ENCODE measurements around the gene CFLAR. TPM values are rescaled to one million over a fixed set of nuclear protein-coding genes. Genes with fewer than 3 reads are reported as not detected.

Gene CFLAR
- total RNA-seq (5.0 and 13.5 TPM in 2 replicates), polyA plus RNA-seq (5.1 and 14.2 TPM in 2 replicates)

GRCh38 chr2:201116115-201116958 lies at the start of gene CFLAR:
Gene CFLAR (plus strand): TSS chr2:201116164. CDS start chr2:201129866, 13,702 bp downstream.
- peak in 1 of 2 donors; percentile 75 for DNase-seq (ENCODE audit: low read depth in 1 of 2, low spot score in 1 of 2)
- Histone ChIP-seq H3K4me1 (ENCODE audit: low read depth) (no peaks in the 10 kb centered on the region), H3K27me3 (no peaks in the 10 kb centered on the region), H3K9me3 (ENCODE audit: low read depth) (no peaks in the 10 kb centered on the region), H3K36me3 (no peaks in the 10 kb centered on the region), H3K27ac (no peak within 1 kb of the TSS), H3K4me3 (peak within 1 kb of the TSS; percentile 29)
- TF ChIP-seq, protein P1, sequence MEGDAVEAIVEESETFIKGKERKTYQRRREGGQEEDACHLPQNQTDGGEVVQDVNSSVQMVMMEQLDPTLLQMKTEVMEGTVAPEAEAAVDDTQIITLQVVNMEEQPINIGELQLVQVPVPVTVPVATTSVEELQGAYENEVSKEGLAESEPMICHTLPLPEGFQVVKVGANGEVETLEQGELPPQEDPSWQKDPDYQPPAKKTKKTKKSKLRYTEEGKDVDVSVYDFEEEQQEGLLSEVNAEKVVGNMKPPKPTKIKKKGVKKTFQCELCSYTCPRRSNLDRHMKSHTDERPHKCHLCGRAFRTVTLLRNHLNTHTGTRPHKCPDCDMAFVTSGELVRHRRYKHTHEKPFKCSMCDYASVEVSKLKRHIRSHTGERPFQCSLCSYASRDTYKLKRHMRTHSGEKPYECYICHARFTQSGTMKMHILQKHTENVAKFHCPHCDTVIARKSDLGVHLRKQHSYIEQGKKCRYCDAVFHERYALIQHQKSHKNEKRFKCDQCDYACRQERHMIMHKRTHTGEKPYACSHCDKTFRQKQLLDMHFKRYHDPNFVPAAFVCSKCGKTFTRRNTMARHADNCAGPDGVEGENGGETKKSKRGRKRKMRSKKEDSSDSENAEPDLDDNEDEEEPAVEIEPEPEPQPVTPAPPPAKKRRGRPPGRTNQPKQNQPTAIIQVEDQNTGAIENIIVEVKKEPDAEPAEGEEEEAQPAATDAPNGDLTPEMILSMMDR (IDR thresholded peaks at IDR 0.05; ENCODE audit: low read depth, low read length), result no peak

GRCh38 chr2:201070948-201071478 lies 45.0 kb upstream of the CFLAR start:
- H3K4me1 ChIP-seq (ENCODE audit: low read depth), result peaks cover 23% of the 10 kb centered on the region
- H3K27ac ChIP-seq, result peak overlapping the region; percentile 95
- H3K27me3 ChIP-seq, result no peaks in the 10 kb centered on the region
- peak overlapping the region; percentile 82 for H3K4me3 ChIP-seq
- H3K9me3 ChIP-seq (ENCODE audit: low read depth), result no peaks in the 10 kb centered on the region
- DNase-seq (ENCODE audit: low read depth in 1 of 2, low spot score in 1 of 2), result peak; percentile 2 to 12
- TF ChIP-seq, protein P1 (IDR thresholded peaks at IDR 0.05; ENCODE audit: low read depth, low read length), result no peak
- no peaks in the 10 kb centered on the region for H3K36me3 ChIP-seq

GRCh38 chr2:201071479-201072200 lies 44.3 kb upstream of the CFLAR start, which contains the start of the genes HYCC2 and NDUFB3:
Gene HYCC2 (minus strand): TSS chr2:201071671. CDS start chr2:201024009, 47,662 bp downstream.
Gene NDUFB3 (plus strand): TSS chr2:201072001. CDS start chr2:201078883, 6,882 bp downstream.
- Histone ChIP-seq H3K4me1 (ENCODE audit: low read depth) (peaks cover 23% of the 10 kb centered on the region), H3K36me3 (no peaks in the 10 kb centered on the region), H3K27me3 (no peaks in the 10 kb centered on the region), H3K9me3 (ENCODE audit: low read depth) (no peaks in the 10 kb centered on the region), H3K27ac (peak within 1 kb of the TSS; percentile 95), H3K4me3 (peak within 1 kb of the TSS; percentile 82)
- DNase-seq (ENCODE audit: low read depth in 1 of 2, low spot score in 1 of 2), result peak; percentile 94 to 95
- TF ChIP-seq, protein P1 (IDR thresholded peaks at IDR 0.05; ENCODE audit: low read depth, low read length), result peak; percentile 16

DNA sequence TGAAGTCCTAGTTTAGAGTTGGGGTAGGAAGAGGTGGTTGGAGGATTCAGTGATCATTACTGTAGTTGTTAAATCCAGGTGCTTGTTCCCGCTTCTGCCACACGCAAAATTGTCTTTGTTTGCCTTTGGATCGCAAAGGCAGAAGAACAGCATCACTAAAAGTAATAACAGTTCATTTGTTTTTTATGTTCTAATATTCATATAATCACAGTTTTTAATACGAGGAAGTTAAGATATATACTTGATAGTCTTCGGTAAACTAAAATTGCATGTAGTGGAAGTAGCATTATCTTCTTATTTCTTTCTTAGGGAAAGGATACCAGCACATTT lies 43.8 kb upstream of the CFLAR start:
- TF ChIP-seq, protein P1 (IDR thresholded peaks at IDR 0.05; ENCODE audit: low read depth, low read length), result no peak
- no peaks in the 10 kb centered on the region for H3K9me3 ChIP-seq (ENCODE audit: low read depth)
- H3K27ac ChIP-seq, result peak overlapping the region; percentile 95
- DNase-seq (ENCODE audit: low read depth in 1 of 2, low spot score in 1 of 2), result no peak
- no peaks in the 10 kb centered on the region for H3K36me3 ChIP-seq
- no peaks in the 10 kb centered on the region for H3K27me3 ChIP-seq
- H3K4me1 ChIP-seq (ENCODE audit: low read depth), result peaks cover 23% of the 10 kb centered on the region
- H3K4me3 ChIP-seq, result peak overlapping the region; percentile 82

DNA sequence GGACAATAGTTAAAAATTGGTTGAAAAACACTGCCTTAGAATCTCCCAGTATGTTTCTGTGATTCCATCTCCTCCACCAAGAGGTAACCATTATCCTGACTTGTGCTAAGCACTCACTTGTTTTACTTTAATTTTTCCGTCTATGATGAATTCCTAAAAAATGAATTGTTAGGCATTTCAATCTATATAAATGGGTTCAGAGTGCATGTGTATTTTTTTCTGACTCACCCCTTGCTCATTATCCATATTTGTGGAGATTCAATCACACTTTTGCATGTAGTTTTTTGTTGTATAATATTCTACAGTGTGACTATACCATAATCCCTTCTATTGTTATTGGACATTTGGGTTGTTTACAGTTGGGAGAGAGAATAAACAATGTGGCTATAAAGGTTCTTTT lies 42.9 kb upstream of the CFLAR start:
- no peaks in the 10 kb centered on the region for H3K36me3 ChIP-seq
- H3K4me3 ChIP-seq, result no peak overlapping the region
- no peak overlapping the region for H3K27ac ChIP-seq
- no peaks in the 10 kb centered on the region for H3K9me3 ChIP-seq (ENCODE audit: low read depth)
- DNase-seq (ENCODE audit: low read depth in 1 of 2, low spot score in 1 of 2), result no peak
- H3K27me3 ChIP-seq, result no peaks in the 10 kb centered on the region
- peaks cover 23% of the 10 kb centered on the region for H3K4me1 ChIP-seq (ENCODE audit: low read depth)
- TF ChIP-seq, protein P1 (IDR thresholded peaks at IDR 0.05; ENCODE audit: low read depth, low read length), result no peak
